ENCODE results near the gene CP.
"Not testable (repeated sequence)": the region's sequence is repeated elsewhere in the genome, so short reads cannot be mapped to it uniquely, and the experiment has no call there.

CP gene

DNA sequence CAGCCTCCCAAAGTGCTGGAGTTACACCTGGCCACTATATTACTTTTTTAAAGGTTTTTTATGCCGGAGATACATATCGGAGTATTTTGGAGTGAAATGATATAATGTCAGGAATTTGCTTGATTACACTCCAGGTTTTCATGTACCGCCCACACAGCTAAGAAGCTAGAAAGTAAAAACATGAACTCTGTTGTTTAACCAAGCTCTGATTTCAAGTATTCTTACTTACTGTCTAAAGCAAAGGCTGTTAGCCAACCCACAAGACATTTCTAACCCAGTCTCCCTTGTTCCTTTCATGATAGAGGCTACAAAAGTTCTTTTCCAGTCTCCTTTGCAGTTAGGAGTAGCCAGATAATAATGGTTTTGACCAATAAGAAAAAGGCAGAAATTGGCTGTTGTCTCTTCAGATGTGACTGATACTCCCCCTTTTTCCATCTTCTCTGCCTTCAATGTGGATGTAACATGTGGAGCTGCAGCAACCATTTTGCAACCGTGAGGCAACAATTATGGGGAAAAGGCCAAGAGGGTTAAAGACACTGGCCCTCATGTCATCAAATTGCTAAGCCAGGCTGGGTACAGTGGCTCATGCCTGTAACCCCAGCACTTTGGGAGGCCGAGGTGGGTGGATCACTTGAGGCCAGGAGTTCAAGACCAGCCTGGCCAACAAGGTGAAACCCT is 6.1 kb upstream of the CP start:
- DNase-seq (ENCODE audit: low read depth in 2 of 2): no peak

DNA sequence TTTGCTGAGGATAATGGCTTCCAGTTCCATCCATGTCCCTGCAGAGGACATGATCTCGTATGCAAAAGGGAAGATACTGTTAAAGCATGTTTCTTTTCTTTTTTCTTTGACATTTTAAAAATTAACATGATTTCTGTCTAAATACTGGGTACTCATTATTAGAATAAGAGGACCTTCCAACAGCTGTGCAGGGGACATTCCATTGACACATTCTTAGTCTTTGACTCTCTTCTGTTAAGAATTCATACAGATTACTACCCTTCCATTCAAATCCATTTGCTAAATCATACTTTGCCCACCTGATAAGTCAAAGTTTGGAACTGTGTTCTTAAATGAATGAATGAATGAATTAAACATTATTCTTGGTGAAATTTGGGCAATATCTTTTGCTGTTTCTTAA is 5.1 kb upstream of the CP start:
- DNase-seq (ENCODE audit: low read depth in 2 of 2): no peak

DNA sequence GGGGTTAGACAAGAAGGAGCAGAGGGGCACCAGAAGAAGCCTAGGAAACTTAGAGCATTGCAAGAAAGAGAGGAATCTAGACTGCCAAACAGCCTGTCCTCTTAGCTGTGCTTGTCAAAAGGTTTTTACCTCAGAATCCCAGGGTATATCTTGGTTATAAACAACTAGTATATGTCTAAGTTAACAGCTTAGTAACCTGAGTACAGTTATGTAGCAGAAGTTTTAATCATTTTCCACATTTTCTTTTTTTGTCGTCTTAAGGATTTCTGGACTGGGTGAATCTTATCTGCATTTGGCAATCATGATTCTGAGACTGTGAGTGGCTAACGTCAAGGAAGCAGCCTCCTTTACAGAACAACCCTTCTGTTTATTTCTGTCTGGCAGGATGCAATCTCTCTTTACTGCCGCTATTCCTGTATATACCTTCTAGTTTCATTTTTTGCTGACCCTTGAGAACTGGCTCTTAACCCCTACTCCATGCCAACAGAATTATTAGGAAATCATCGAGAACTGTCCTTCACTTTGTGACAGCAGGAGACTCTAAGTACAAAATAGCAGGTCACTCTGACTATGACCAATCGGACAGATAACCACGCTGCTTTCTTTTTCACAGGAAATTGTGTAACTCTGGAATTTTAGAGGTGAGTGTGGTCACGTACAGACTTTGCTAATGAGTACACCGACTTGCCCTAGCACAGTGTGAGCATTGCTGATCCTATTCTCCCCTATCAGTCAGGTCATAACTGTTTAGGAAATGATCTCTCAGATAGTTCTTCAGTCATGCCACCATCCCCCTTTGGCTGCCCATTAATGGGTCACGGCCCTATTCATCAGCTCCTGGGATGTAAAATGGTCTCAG is 3.3 kb upstream of the CP start:
- peak; percentile 30 to 32 for DNase-seq (ENCODE audit: low read depth in 2 of 2)

DNA sequence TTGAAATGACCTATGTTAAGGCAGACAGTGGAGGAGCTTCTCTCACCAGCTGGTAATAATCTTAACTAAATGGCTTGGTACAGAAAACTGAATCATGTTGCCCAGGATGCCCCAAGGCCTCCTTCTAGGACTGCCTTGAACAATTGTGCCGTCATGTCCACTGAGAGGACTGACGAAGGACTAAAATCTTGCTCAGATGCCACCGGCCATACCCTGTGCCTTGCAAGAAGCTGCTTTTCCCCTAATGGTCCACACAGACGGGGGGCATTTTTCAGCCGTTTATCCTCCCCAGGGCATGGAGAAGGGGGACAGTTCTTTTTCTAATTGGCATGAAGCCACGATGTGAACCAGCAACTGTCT is 1.8 kb upstream of the CP start:
- DNase-seq (ENCODE audit: low read depth in 2 of 2): no peak

DNA sequence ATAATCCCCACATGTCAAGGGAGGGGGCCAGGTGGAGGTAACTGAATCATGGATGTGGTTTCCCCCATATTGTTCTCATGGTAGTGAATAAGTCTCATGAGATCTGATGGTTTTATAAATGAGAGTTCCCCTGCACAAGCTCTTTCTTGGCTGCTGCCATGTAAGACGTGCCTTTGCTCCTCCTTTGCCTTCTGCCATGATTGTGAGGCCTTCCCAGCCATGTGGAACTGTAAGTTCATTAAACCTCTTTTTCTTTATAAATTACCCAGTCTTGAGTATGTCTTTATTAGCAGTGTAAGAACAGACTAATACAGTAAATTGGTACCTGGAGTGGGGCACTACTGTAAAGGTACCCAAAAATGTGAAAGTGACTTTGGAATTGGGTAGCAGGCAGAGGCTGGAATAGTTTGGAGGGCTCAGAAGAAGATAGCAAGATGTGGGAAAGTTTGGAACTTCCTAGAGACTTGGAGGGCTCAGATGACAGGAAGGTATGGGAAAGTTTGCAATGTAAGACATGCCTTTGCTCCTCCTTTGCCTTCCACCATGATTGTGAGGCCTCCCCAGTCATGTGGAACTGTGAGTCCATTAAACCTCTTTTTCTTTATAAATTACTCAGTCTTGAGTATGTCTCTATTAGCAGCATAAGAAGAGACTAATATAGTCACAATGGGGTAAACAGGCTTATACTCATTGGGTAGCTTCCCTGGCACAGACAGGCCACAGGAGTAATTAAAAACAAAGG is 2.1 kb downstream of the CP start:
- not testable (repeated sequence) for DNase-seq (ENCODE audit: low read depth in 2 of 2)

DNA sequence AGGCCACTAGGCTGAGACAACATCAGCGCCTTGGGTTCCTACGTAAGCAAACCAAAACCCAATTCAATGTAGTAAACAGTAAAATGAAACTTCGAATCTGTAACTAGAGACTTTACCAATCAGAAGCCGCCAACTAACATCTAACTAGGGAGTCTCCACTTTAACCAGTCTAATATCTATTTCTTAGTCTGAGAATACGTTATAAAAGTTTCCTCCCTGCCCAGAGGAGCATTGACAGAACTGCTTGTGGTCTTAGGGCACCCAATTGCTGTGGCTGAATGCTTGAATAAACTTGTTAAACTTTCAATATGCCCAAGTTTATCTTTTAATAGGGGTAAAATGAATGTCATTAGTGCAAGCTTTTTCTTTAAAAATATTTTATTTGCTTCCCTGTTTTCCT is 4.3 kb downstream of the CP start:
- DNase-seq (ENCODE audit: low read depth in 2 of 2): no peak

DNA sequence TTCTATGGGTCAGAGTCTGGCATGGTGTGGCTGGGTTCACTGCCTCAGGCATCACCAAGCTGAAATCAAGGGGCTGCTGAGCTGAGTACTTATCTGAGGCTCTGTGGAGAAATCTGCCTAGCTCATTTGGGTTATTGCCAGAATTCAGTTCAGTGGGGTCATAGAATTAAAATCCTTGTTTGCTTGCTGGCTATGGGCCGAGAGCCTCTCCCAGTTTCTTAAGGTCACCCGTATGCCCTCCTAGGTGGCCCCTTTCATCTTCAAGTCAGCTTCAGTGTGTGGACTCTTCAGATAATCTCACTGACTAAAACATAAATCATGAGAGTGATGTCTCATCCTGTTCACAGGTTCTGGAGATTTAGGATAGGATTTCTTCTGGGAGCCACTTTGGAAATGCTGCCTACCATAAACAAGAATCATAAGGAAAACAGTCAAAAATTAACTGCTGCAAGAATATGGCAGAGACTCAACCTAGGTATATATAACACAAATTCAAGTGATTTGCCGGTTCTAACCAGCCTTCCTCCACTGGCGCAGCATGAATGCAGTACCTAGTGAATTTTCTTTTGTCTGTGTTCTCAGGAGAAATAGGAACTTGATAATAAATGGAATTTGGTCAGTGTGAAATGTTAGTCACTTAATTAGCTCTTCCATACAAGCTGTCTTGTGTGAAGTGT is 5.3 kb downstream of the CP start:
- DNase-seq (ENCODE audit: low read depth in 2 of 2): no peak

DNA sequence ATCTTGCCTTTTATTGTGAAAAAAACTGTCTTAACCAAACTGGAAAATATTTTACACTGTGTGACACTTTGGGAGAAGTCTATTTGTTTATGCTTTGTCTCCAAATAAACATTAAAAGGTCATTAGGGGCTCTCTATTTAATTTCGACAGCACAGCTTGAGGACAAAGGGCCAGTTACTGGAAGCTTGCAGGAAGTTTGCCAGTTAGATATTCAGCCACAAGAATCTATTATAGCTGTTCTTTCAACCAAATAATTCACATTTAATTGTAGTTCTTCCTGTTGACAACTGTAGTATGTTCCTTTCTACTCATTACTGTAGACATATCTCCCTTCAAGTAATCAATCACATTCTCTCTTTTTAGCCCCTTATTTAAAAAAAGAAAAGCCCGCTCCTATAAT is 6.1 kb downstream of the CP start:
- no peak for DNase-seq (ENCODE audit: low read depth in 2 of 2)

DNA sequence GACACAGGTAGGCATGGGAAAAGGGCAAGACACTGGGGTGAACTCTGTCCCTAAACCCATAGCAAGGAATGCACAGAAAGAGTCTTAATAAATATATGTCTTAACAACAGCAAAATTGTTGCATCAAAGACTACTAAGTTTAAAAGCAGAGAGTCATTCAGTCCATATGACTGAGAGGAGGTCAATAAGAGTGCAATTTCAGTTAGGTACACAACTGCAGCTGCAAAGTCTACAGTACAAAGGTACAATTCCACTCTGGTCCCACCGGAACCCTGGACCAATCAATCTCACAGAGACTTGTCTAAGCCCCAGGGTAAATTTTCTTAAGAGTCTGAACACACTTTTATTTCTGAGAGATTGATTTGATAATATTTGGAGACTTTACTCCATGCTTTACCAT is 6.9 kb downstream of the CP start:
- DNase-seq (ENCODE audit: low read depth in 2 of 2): no peak

DNA sequence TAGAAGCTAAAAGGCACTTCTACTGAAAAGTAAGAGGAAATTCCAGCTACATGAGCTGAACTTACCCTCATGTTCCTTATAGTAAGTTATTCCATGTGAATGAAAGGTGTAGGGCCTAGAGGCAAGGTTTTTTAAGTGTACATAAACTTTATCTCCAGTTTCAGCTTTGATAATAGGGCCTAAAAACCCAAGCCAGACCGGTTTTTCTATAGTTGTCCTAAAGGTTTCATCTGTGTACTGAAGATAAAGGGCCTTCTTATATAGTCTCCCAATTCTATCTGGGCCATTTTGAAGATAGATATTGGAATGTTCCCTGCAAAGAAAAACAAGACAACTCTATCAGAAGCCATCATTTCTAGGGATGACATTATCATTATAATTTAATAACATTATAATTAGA is 9.2 kb downstream of the CP start:
- DNase-seq (ENCODE audit: low read depth in 2 of 2): no peak

DNA sequence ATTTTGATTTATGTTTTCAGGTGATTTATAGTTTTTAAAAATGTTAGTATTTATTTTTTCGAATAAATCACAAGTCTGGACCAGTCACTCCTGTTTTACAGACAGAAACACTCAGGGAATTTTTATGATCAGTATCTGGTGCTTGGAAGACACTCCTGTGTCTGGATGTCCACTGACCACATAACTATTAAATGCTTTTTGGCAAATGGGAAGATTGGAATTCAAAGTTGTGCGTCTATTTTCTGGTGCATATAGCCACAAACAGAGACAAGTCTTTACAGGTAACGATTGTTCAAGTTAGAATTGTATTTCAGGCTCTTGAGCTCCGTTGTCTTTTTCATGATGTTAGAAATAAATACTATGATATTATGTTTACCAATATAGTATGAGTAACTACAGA is 12.2 kb downstream of the CP start:
- no peak for DNase-seq (ENCODE audit: low read depth in 2 of 2)

DNA sequence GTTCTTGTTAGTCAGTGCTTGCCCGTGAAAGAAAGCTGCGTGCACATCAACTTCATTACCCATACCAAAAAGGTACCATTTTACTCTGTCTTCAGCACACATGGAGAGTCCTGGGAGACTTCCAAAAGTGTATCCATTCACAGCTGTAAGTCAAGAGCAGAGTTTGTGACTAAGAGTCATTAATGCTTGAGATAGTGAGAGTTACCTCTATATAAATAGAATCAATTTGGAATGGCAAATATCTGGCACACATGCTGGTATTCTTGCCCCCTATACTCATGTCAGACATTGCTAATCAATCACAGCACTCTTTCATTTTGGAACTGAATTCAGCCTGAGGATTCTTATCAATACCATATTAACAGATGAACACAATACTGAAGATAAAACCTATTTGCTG is 14.2 kb downstream of the CP start:
- DNase-seq (ENCODE audit: low read depth in 2 of 2): no peak

DNA sequence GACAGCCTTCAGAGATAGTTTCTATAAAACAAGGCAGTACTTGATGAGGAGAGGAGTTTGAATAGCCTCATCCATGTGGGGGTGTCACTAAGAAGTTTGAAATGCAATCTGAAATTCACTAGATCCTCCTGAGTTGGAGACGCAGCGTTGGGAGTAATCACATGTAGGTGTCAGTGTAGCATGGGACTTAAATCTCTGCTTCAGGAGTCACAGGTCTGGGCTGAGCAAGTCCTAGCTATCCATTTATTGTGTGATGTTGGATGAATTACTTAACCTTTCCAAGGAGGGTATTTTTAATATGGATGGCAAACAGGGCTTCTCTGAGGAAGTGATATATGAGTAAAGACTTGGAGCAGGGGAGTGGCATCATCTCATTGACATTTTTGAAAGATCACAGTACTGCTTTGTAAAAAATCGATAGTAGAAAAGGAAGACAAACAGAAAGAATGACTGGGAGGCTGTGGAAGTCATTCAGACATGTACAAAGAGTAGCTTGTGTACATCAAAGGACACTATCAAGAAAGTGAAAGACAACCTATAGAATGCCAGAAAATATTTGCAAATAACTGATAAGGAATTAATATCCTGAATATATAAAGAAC is 17.1 kb downstream of the CP start:
- no peak for DNase-seq (ENCODE audit: low read depth in 2 of 2)

DNA sequence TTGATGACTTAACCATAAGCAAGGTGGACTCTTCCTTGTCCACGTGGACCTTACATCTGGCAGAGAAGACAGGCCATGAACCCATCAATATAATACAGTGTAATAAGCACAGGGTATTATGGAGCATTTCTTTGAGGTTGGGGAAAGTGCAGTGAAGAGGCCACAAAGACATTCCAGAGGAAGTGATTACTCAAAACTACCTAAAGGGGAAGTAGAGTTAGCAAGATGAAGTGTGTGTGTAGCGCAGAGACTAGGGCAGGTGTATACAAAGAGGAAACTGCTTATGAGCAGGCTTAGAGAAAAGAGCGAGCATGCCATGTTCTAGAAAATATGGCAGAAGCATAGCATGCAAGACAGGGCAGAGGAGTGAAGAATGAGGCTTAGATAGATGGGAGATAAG is 17.9 kb downstream of the CP start:
- no peak for DNase-seq (ENCODE audit: low read depth in 2 of 2)

DNA sequence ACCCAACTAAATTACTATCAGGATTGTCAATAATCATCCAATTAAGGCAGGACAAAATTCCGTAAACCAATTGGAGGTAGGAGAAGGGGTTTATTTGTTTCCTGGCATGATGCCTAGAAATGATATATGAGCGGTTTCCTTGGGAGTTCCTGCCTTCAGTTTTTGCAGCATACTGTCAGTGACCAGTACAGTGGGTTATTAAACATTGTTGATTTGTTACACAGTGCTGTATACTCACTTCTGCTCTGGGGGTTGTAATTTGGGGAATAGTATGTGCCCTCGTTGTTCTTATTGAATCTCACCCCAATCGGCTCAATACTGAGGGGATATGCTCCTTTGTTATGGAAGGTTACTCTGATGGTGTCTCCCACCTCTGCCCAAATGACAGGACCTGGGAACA is 22.2 kb downstream of the CP start:
- DNase-seq (ENCODE audit: low read depth in 2 of 2): no peak

DNA sequence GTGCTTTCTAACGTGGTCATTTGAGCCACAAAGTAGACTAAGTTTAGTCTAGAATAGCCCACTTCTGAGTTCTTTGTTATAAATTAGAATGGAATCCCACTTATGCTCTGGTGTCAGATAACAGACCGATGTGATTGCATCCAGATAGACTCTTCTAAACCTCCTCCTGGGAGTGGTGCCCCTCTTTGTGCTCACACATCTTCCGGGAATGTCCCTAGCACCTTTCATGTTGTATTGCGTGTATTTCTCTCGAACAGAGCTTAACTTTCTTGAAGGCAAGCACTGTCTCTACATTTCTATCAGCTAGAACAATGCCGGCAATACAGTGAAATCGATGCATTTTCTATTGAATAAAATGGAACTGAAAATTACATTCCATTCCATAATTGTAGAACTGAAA is 23.0 kb downstream of the CP start:
- peak; percentile 50 to 56 for DNase-seq (ENCODE audit: low read depth in 2 of 2)

DNA sequence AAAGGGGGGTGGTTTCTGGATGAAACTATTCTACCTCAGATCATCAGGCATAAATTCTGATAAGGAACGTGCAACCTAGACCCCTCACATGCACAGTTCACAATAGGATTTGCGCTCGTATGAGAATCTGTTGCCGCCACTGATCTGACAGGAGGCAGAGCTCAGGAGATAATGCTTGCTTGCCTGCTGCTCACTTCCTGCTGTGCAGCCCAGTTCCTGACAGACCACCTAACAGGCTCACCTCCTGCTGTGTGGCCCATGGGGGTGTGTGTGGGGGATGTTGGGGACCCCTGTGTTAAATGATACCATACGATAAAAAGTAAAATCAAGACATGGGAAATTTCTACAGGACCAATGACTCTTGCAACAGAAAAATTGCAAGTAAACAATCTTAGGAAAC is 24.0 kb downstream of the CP start:
- DNase-seq (ENCODE audit: low read depth in 2 of 2): no peak

DNA sequence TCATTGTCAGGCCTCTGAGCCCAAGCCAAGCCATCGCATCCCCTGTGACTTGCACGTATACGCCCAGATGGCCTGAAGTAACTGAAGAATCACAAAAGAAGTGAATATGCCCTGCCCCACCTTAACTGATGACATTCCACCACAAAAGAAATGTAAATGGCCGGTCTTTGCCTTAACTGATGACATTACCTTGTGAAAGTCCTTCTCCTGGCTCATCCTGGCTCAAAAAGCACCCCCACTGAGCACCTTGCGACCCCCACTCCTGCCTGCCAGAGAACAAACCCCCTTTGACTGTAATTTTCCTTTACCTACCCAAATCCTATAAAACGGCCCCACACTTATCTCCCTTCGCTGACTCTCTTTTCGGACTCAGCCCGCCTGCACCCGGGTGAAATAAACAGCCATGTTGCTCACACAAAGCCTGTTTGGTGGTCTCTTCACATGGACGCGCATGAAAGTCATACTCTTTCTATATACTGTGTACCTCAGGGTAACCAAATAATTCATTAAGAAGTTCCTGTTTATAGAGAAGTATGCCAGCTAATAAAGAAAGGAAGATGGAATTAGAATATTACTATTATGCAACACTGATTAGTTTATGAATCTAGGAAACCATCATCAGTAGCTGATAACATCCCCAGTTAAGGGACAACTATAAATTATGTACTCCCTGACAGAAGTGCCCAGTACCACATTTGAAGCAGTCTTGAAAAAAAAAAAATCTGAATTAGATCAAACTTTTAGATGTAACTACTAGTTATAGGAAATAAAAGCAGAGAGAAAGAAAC is 24.6 kb downstream of the CP start:
- DNase-seq (ENCODE audit: low read depth in 2 of 2): not testable (repeated sequence)

DNA sequence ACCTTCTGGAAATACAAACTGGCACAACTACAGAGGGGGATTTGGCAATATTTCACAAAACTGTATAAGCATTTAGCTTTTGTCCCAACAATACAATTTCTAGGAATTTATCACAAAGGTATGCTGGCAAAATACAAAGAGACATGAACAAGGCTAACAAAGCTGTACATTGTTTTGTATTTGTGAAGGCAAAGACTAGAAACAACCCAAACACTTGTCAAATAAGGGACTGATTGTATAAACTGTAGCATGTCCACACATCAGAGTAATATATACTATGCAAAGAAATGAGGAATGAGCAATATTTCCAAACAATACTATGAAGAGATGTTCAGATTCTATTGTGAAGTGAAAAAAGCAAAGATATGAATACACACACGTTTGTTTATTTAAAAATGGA is 26.4 kb downstream of the CP start:
- no peak for DNase-seq (ENCODE audit: low read depth in 2 of 2)

DNA sequence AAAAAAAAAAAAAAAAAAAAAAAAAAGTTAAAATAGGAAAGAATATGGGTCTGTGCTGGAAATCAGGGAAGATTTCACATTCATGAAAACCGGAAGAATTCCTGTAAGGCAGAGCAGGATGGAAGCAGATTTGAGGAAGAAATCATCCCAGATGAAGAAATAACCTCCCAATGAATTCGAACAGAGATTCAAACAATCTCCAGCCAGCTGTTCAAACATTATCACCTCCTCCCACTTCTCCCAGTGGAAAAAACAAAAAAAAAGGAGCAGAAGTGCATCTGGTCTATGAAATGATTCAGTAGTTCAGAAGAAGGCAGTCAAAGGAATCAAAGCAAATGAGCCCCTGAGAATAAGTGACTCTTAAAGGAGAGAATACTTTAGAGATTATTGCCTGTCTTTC is 33.1 kb downstream of the CP start:
- DNase-seq (ENCODE audit: low read depth in 2 of 2): no peak

DNA sequence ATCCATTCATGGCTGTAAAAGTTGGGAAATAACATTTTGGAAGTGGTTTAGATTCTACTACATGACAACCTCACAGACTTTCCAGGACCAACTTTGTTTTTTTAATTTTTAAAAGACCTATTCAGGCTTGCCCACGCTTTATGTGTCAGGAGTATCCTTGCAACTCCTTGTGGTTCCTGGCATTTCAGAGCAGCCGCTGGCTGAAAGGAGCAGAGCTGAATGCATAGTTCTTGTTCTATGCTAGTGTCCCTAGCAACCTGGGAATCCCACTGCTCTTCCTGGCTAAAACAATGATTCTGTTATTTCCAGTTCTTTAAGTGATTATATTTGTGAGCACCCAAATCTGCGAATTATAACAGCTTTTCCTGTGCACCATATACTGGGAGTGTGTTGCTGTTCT is 34.9 kb downstream of the CP start:
- DNase-seq (ENCODE audit: low read depth in 2 of 2): no peak
